Measurements from ENCODE around the gene SVIL.
"Not testable (repeated sequence)": the region's sequence is repeated elsewhere in the genome, so short reads cannot be mapped to it uniquely, and the experiment has no call there.

The SVIL gene

GRCh38 chr10:29484677-29485076, 150.1 kb downstream of the SVIL start:
- DNase-seq, result not testable (repeated sequence)

GRCh38 chr10:29482591-29483431, 152.0 kb downstream of the SVIL start:
- no peak for DNase-seq

DNA sequence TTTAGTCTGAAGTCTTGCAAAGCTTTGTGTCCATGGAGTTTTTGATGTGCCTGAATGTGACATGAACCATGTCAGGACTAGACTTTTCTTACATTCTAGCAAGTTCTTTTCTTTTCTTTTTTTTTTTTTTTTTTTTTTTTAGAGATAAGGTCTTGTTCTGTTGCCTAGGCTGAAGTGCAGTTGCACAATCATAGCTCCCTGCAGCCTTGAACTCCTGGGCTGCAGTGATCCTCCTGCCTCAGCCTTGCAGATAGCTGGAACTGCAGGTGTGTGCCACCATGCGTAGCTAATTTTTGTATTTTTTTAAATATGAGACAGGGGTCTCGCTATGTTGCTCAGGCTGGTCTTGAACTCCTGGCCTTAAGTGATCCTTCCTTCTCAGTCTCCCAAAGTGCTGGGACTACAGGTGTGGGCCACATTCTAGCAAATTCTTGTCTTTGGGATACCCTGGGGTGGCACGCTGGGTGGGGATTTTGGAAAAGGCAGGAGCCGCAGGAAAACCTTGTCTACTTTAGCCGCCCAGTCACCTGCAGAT, 152.8 kb downstream of the SVIL start:
- DNase-seq, result no peak

DNA sequence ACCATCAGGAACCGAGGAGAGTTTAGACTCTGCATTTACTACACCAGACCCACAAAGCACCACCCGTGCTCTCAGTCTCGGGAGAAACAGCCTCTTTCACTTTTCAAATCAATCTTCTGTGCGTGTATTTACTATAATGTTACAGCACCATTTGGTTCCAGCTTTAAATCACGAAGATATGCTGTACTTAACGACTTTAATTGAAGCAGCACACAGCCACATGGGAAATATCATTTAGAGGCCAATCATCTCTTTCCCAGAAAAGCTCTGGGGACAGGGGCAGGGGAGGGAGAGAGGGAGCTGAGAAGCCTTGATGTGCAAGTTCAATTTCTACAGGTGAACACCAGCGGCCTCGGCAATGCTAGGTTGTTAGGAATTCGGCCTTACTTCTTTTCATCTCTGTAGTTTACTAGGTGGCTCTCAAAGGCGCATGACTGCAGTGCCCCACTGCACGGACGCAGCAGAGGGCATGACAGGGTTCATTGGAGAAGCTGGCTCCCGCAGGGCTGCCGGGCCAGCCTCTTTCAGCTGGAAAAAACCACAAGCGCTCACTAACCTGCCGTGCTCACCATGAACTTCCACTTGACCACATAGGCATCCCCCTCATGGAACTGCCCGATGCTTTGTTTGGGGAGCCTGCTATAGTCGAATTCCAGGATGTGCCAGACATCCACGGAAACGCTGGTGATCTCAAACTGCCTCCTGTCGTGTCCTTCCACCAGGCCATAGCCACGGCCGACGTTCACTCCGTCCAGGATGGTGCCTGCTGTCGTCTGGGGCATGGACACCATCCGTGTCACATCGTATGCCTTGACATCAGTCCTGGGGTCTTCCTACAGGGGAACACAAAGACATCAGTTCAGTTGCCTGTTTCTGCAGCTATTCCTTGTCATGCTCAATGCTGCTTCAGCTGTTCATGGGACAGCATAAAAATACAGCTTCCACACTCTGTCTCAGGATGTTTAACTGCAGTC, 154.5 kb downstream of the SVIL start:
- DNase-seq, result peak; percentile 36

GRCh38 chr10:29479081-29479925, 155.5 kb downstream of the SVIL start:
- DNase-seq, result no peak

- no peak for DNase-seq
Measured at GRCh38 chr10:29473406-29474100, 161.2 kb downstream of the SVIL start.

DNA sequence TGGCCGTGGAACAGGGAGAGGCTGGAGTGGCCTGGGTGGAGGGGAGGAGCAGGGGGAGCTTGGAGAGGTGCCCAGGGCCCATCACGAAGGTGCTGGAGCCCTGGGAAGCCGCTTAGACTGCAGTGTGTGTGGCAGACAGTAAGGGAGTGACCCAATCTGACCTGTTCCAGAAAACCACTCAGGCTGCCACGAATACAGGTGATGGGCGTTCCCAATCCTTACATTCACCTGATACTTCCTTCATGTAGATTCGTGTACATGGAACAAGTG, 161.7 kb downstream of the SVIL start:
- DNase-seq, result no peak

DNA sequence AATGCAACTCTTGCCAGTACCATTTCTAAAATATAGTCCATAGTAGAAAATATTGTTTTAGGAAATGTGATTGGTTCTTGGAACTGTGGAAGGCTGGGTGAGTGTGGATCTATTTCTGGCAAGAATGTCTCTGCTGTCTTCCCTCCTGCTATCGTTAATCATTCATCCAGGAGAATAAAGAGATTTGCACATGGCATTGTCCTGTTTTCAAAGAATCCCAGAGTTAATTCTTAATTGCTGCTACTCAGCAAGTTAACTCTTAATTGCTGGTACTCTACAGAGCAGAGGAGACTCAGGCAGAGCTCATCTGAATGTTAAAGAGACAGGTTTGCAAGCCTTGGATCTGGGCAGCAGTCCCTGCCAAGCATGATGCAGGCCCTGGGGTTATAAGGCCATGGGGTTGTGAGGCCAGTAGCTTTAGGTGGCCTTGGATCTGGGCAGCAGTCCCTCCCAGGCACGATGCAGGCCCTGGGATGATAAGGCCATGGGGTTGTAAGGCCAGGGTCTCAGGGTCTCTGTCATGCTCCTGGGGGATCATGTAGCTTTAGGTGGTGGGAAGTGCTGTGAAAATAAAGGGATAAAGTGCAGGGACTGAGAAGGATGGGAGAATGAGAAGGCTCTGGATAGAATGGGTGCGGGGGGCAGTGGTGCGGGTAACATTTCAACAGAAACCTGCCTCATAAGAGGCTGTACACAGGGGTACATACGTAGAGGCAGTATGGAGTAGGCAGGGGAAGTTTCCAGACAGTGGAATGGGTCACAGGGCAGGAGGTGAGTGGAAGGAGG, 162.3 kb downstream of the SVIL start:
- DNase-seq, result no peak

DNA sequence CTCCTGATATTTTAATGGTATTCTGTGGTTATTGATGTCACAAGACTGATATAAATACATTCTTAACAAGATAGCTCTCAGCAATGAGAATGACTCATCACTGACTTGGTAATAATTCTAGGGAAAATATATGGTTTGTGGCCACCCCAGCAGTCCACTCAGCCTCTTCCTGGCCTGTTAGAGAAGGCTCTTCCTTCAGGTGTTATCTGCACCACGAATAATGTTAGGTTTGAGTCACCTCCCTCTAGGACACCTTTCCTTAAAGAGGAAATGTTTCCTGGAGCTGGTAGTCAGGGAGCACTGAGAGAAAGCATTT, 163.3 kb downstream of the SVIL start:
- no peak for DNase-seq

GRCh38 chr10:29470843-29471543, 163.8 kb downstream of the SVIL start:
- no peak for DNase-seq

GRCh38 chr10:29470355-29470705, 164.4 kb downstream of the SVIL start:
- DNase-seq, result no peak

GRCh38 chr10:29469481-29470354, 165.1 kb downstream of the SVIL start:
- no peak for DNase-seq

GRCh38 chr10:29465384-29465783, 169.4 kb downstream of the SVIL start:
- no peak for DNase-seq

DNA sequence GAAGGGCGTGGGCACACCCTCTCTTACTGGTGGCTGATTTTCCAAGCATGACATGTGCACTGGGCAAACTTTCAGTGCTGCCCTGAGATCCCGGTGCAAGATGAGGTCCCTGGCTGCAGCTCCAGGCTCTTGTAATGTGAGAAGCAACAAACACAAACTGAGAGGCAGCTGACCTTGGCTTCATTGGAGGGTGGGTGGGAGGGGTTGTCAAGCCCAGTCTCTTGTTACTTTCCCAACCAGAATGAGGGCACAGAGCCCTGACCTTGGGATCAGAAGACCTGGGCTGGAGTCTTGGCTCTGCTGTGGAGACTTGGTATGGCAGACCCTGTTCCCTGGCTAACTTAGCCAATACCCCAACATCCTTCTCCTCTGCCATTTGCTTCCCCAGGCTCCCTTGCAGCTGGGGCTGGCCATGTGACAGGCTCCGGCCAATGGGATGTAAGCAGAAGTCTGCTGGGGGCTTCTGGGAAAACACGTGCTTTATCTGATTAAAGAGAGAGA, 170.1 kb downstream of the SVIL start:
- DNase-seq, result not testable (repeated sequence)

GRCh38 chr10:29461042-29461441, 173.7 kb downstream of the SVIL start:
- DNase-seq, result no peak

GRCh38 chr10:29458190-29458589, 176.6 kb downstream of the SVIL start:
- not testable (repeated sequence) for DNase-seq

DNA sequence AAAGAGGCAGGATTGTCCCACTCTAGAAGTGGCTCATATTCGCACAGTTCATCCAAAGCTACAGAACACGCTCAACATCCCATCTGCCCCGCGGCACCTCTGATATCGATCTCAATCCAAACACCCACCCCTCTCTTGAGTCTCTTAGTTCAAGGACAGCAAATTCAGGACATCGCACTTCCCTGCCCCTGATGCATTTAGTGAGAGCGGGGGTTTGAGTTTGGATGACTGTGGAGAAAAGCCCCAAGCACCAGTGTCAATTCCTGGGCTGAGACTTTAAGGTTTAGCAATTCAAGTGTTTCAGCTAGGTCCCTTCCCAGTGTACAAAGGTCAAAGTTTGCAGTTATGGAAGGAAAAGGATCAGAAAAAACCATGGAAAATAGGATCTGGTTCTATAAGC, 179.7 kb downstream of the SVIL start:
- DNase-seq, result no peak

- DNase-seq, result no peak
Measured at GRCh38 chr10:29454250-29454649, 180.5 kb downstream of the SVIL start.

- no peak for DNase-seq
Measured at GRCh38 chr10:29452546-29452945, 182.2 kb downstream of the SVIL start.

Data from right kidney (tissue), 1 donor.